ENCODE measurements around the gene FCAR. TPM values are rescaled to one million over a fixed set of nuclear protein-coding genes. Genes with fewer than 3 reads are reported as not detected.
"Not testable (repeated sequence)": the region's sequence is repeated elsewhere in the genome, so short reads cannot be mapped to it uniquely, and the experiment has no call there.

Gene FCAR
- total RNA-seq (1 to 10 TPM in 1 of 4 donors, under 1 TPM in 2, not detected in 1; 0.24 to 1.0 (median 0.27) TPM), polyA plus RNA-seq (under 1 TPM in 1 of 3 donors, not detected in 2; 0.04 TPM)
- long read RNA-seq, donor 1 = 0 reads
- long read RNA-seq, donor 2, partial matches to known transcripts = 0 of 1 reads
- long read RNA-seq, donor 2, other reads (novel, unspliced or antisense) = 0 of 1 reads

GRCh38 chr19:54873990-54874389, at the start of gene FCAR:
TSS of gene FCAR (plus strand) at chr19:54874235. CDS start at chr19:54874290, 55 bp downstream.
- Histone ChIP-seq H3K9me3 (no peaks in the 10 kb centered on the region), H3K4me3 (no peak within 1 kb of the TSS), H3K36me3 (ENCODE audit: insufficient read depth in 1 of 2, low read depth in 1 of 2) (no peaks in the 10 kb centered on the region), H3K27me3 (ENCODE audit: insufficient read depth in 3 of 3, low read length in 2 of 3) (no peaks in the 10 kb centered on the region), H3K4me1 (no peaks in the 10 kb centered on the region), H3K27ac (no peak within 1 kb of the TSS)
- WGBS, 3 donors = 71 to 72% (median 72%) methylated on average over 8 of the region's 8 CpGs
- no peak for ATAC-seq
- no peak for DNase-seq
- no peak for TF ChIP-seq CTCF (IDR thresholded peaks at IDR 0.05)
- intact Hi-C loops (cut with DNase I) = no loop called here

GRCh38 chr19:54824416-54824815, 49.6 kb upstream of the FCAR start:
- H3K9me3 ChIP-seq; ATAC-seq; H3K36me3 ChIP-seq (ENCODE audit: insufficient read depth in 1 of 2, low read depth in 1 of 2); H3K4me3 ChIP-seq; H3K27me3 ChIP-seq (ENCODE audit: insufficient read depth in 3 of 3, low read length in 2 of 3); intact Hi-C loops (cut with DNase I); DNase-seq; H3K27ac ChIP-seq; H3K4me1 ChIP-seq: not testable (repeated sequence)
- WGBS, 3 donors = 57 to 64% (median 62%) methylated on average over 2 to 4 of the region's 4 CpGs

- H3K36me3 ChIP-seq (ENCODE audit: insufficient read depth in 1 of 2, low read depth in 1 of 2); H3K27ac ChIP-seq; H3K27me3 ChIP-seq (ENCODE audit: insufficient read depth in 3 of 3, low read length in 2 of 3); ATAC-seq; H3K9me3 ChIP-seq; intact Hi-C loops (cut with DNase I); DNase-seq; H3K4me1 ChIP-seq; H3K4me3 ChIP-seq: not testable (repeated sequence)
- WGBS, 3 donors = 63 to 75% (median 65%) methylated on average over 6 to 7 of the region's 7 CpGs
These were observed 48.7 kb upstream of the FCAR start for GRCh38 chr19:54825326-54825725.

GRCh38 chr19:54828064-54828463, 46.0 kb upstream of the FCAR start:
- ATAC-seq; DNase-seq; H3K9me3 ChIP-seq; H3K4me1 ChIP-seq; intact Hi-C loops (cut with DNase I); H3K36me3 ChIP-seq (ENCODE audit: insufficient read depth in 1 of 2, low read depth in 1 of 2); H3K27ac ChIP-seq; H3K4me3 ChIP-seq; H3K27me3 ChIP-seq (ENCODE audit: insufficient read depth in 3 of 3, low read length in 2 of 3): not testable (repeated sequence)
- 68 to 74% (median 72%) methylated on average over 7 of the region's 8 CpGs for WGBS, 3 donors

- H3K27ac ChIP-seq; H3K4me3 ChIP-seq; H3K27me3 ChIP-seq (ENCODE audit: insufficient read depth in 3 of 3, low read length in 2 of 3); H3K36me3 ChIP-seq (ENCODE audit: insufficient read depth in 1 of 2, low read depth in 1 of 2); H3K4me1 ChIP-seq; H3K9me3 ChIP-seq; DNase-seq; ATAC-seq; intact Hi-C loops (cut with DNase I): not testable (repeated sequence)
- 86 to 90% (median 88%) methylated on average over 14 of the region's 14 CpGs for WGBS, 3 donors
These were observed 41.5 kb upstream of the FCAR start, which contains the start of gene KIR2DS4 for GRCh38 chr19:54832496-54832895. TSS of gene KIR2DS4 (plus strand) at chr19:54832676.

- 62 to 77% (median 73%) methylated on average over 3 to 5 of the region's 5 CpGs for WGBS, 3 donors
- H3K27ac ChIP-seq; H3K4me3 ChIP-seq; H3K4me1 ChIP-seq; H3K36me3 ChIP-seq (ENCODE audit: insufficient read depth in 1 of 2, low read depth in 1 of 2); ATAC-seq; DNase-seq; intact Hi-C loops (cut with DNase I); H3K27me3 ChIP-seq (ENCODE audit: insufficient read depth in 3 of 3, low read length in 2 of 3); H3K9me3 ChIP-seq: not testable (repeated sequence)
These were observed 38.9 kb upstream of the FCAR start for GRCh38 chr19:54835126-54835525.

- H3K36me3 ChIP-seq (ENCODE audit: insufficient read depth in 1 of 2, low read depth in 1 of 2); H3K4me1 ChIP-seq; H3K9me3 ChIP-seq; DNase-seq; H3K27ac ChIP-seq; intact Hi-C loops (cut with DNase I); H3K4me3 ChIP-seq; ATAC-seq; H3K27me3 ChIP-seq (ENCODE audit: insufficient read depth in 3 of 3, low read length in 2 of 3): not testable (repeated sequence)
- 47 to 60% (median 59%) methylated on average over 2 of the region's 2 CpGs for WGBS, 3 donors
These were observed 36.5 kb upstream of the FCAR start for GRCh38 chr19:54837522-54837921.

- H3K4me3 ChIP-seq; H3K36me3 ChIP-seq (ENCODE audit: insufficient read depth in 1 of 2, low read depth in 1 of 2); H3K9me3 ChIP-seq; intact Hi-C loops (cut with DNase I); DNase-seq; H3K27ac ChIP-seq; ATAC-seq; H3K27me3 ChIP-seq (ENCODE audit: insufficient read depth in 3 of 3, low read length in 2 of 3); H3K4me1 ChIP-seq: not testable (repeated sequence)
- WGBS, 3 donors = 61 to 68% (median 63%) methylated on average over 8 of the region's 8 CpGs
These were observed 30.9 kb upstream of the FCAR start for GRCh38 chr19:54843171-54843570.

GRCh38 chr19:54850061-54850640, 23.9 kb upstream of the FCAR start, which contains the start of gene KIR3DL2:
TSS of gene KIR3DL2 (plus strand) at chr19:54850443. CDS start at chr19:54850476, 33 bp downstream.
- 82 to 88% (median 85%) methylated on average over 14 to 16 of the region's 16 CpGs for WGBS, 3 donors
- ATAC-seq; H3K27ac ChIP-seq; H3K36me3 ChIP-seq (ENCODE audit: insufficient read depth in 1 of 2, low read depth in 1 of 2); H3K9me3 ChIP-seq; H3K4me3 ChIP-seq; H3K27me3 ChIP-seq (ENCODE audit: insufficient read depth in 3 of 3, low read length in 2 of 3); H3K4me1 ChIP-seq; intact Hi-C loops (cut with DNase I); DNase-seq: not testable (repeated sequence)

Measured in psoas muscle (tissue), 8 donors.